ENCODE measurements around the gene CCDC201. TPM values are rescaled to one million over a fixed set of nuclear protein-coding genes. Genes with fewer than 3 reads are reported as not detected.

CCDC201 gene
- total and polyA plus RNA-seq, 8 donors, result not detected

- no peaks in the 10 kb centered on the region for H3K9me3 ChIP-seq
- no peak for DNase-seq
- intact Hi-C loops (cut with DNase I; ENCODE audit: low total_unique reads), result no loop called here
- H3K27ac ChIP-seq, result no peak overlapping the region
- H3K27me3 ChIP-seq, result peaks cover 0 to 5% (median 0%) of the 10 kb centered on the region in 3 donors
- WGBS, 5 donors, result 85 to 93% (median 89%) methylated on average over 9 of the region's 9 CpGs
- no peak overlapping the region for H3K4me3 ChIP-seq
- H3K36me3 ChIP-seq, result peaks cover 0 to 21% (median 15%) of the 10 kb centered on the region in 4 donors
- TF ChIP-seq POLR2AphosphoS5 (IDR thresholded peaks at IDR 0.05), result no peak
- no peak for TF ChIP-seq POLR2A (IDR thresholded peaks at IDR 0.05)
- TF ChIP-seq EP300 (IDR thresholded peaks at IDR 0.05), result no peak
- TF ChIP-seq CTCF (IDR thresholded peaks at IDR 0.05), result no peak
- H3K4me1 ChIP-seq, result no peaks in the 10 kb centered on the region
These were observed 38.4 kb upstream of the CCDC201 start for GRCh38 chr7:45911311-45911710.

GRCh38 chr7:45910855-45911254 lies 38.0 kb upstream of the CCDC201 start:
- Histone ChIP-seq H3K27ac (no peak overlapping the region), H3K9me3 (no peaks in the 10 kb centered on the region), H3K36me3 (peaks cover 0 to 20% (median 14%) of the 10 kb centered on the region in 4 donors), H3K4me1 (no peaks in the 10 kb centered on the region), H3K4me3 (no peak overlapping the region), H3K27me3 (peaks cover 0 to 5% (median 0%) of the 10 kb centered on the region in 3 donors)
- WGBS, 5 donors, result 64 to 84% (median 76%) methylated on average over 3 of the region's 3 CpGs
- TF ChIP-seq POLR2AphosphoS5 (IDR thresholded peaks at IDR 0.05) (no peak), CTCF (IDR thresholded peaks at IDR 0.05) (no peak), EP300 (IDR thresholded peaks at IDR 0.05) (no peak), POLR2A (IDR thresholded peaks at IDR 0.05) (no peak)
- intact Hi-C loops (cut with DNase I; ENCODE audit: low total_unique reads), result no loop called here
- no peak for DNase-seq

GRCh38 chr7:45909561-45909960 lies 36.7 kb upstream of the CCDC201 start:
- H3K4me3 ChIP-seq, result no peak overlapping the region
- H3K27ac ChIP-seq, result no peak overlapping the region
- peaks cover 0 to 3% (median 0%) of the 10 kb centered on the region in 3 donors for H3K27me3 ChIP-seq
- H3K9me3 ChIP-seq, result no peaks in the 10 kb centered on the region
- no peaks in the 10 kb centered on the region for H3K4me1 ChIP-seq
- peaks cover 0 to 15% (median 9%) of the 10 kb centered on the region in 4 donors for H3K36me3 ChIP-seq
- no peak for DNase-seq
- TF ChIP-seq POLR2A (IDR thresholded peaks at IDR 0.05), result no peak
- TF ChIP-seq CTCF (IDR thresholded peaks at IDR 0.05), result no peak
- no peak for TF ChIP-seq POLR2AphosphoS5 (IDR thresholded peaks at IDR 0.05)
- TF ChIP-seq EP300 (IDR thresholded peaks at IDR 0.05), result no peak
- intact Hi-C loops (cut with DNase I; ENCODE audit: low total_unique reads), result no loop called here

- Histone ChIP-seq H3K9me3 (peaks cover 0 to 7% (median 2%) of the 10 kb centered on the region in 4 donors), H3K27me3 (peaks cover 0 to 6% (median 0%) of the 10 kb centered on the region in 3 donors), H3K27ac (no peak overlapping the region), H3K4me1 (no peaks in the 10 kb centered on the region), H3K36me3 (no peaks in the 10 kb centered on the region), H3K4me3 (no peak overlapping the region)
- TF ChIP-seq CTCF (IDR thresholded peaks at IDR 0.05) (no peak), POLR2AphosphoS5 (IDR thresholded peaks at IDR 0.05) (no peak), POLR2A (IDR thresholded peaks at IDR 0.05) (no peak), EP300 (IDR thresholded peaks at IDR 0.05) (no peak)
- no peak for DNase-seq
- WGBS, 5 donors, result 67 to 90% (median 83%) methylated on average over 1 of the region's 1 CpG
- intact Hi-C loops (cut with DNase I; ENCODE audit: low total_unique reads), result no loop called here
These were observed 29.9 kb upstream of the CCDC201 start for GRCh38 chr7:45902820-45903219.
